WERI-Rb-1 (cell line): ENCODE data around the gene PLSCR3.
A peak's percentile ranks its signal among the peaks of the same experiment; 100 is the strongest.

Experiments
- DNase-seq: peaks from one replicate; pipeline ENCODE4 v3.0.0-alpha.2; 2020
- H3K27ac ChIP-seq: fragments of 250-450 bp; sonication (Bioruptor Pico); 2 replicates; pipeline ENCODE4 v1.5.1; 2020; ENCODE audit warnings: mild to moderate bottlenecking, moderate library complexity
- H3K27me3 ChIP-seq: fragments of 250-450 bp; sonication (Bioruptor Pico); 2 replicates; pipeline ENCODE4 v1.5.1; 2021; ENCODE audit warnings: mild to moderate bottlenecking, low read depth, moderate library complexity; ENCODE audit not compliant: insufficient read depth, severe bottlenecking
- H3K36me3 ChIP-seq: fragments of 250-450 bp; sonication (Bioruptor Pico); 2 replicates; pipeline ENCODE4 v1.5.1; 2020; ENCODE audit warnings: mild to moderate bottlenecking, moderate library complexity
- H3K4me3 ChIP-seq: 2 replicates; pipeline ENCODE4 v1.5.1; 2011; ENCODE audit warnings: low read depth, mild to moderate bottlenecking, control low read depth, low read length
- H3K9me3 ChIP-seq: fragments of 250-450 bp; sonication (Bioruptor Pico); 2 replicates; pipeline ENCODE4 v1.5.1; 2021; ENCODE audit warnings: mild to moderate bottlenecking, moderate library complexity; ENCODE audit not compliant: severe bottlenecking
- CTCF ChIP-seq: IDR thresholded peaks from 2 replicates; pipeline ENCODE4 v1.5.1; 2011; ENCODE audit warnings: low read depth, mild to moderate bottlenecking, control low read depth, inconsistent platforms, low read length

The PLSCR3 gene

GRCh38 chr17:7440113-7440833 lies 45.9 kb upstream of the PLSCR3 start:
- Histone ChIP-seq H3K4me3 (peak overlapping the region; percentile 86), H3K27me3 (peaks cover 12% of the 10 kb centered on the region), H3K36me3 (no peaks in the 10 kb centered on the region), H3K9me3 (no peaks in the 10 kb centered on the region), H3K27ac (peak overlapping the region; percentile 41)
- DNase-seq, result peak; percentile 58
- TF ChIP-seq CTCF, result no peak

GRCh38 chr17:7439462-7440112 lies 45.3 kb upstream of the PLSCR3 start, which contains the start of gene FGF11:
Gene FGF11 (plus strand): TSS chr17:7439512. CDS start chr17:7439621, 109 bp downstream.
- Histone ChIP-seq H3K36me3 (no peaks in the 10 kb centered on the region), H3K27ac (peak within 1 kb of the TSS; percentile 41), H3K9me3 (no peaks in the 10 kb centered on the region), H3K27me3 (peaks cover 12% of the 10 kb centered on the region), H3K4me3 (peak within 1 kb of the TSS; percentile 86)
- no peak for TF ChIP-seq CTCF
- no peak for DNase-seq

GRCh38 chr17:7438656-7439460 lies 44.5 kb upstream of the PLSCR3 start:
- DNase-seq, result no peak
- no peaks in the 10 kb centered on the region for H3K9me3 ChIP-seq
- peak overlapping the region; percentile 86 for H3K4me3 ChIP-seq
- TF ChIP-seq CTCF, result no peak
- no peak overlapping the region for H3K27ac ChIP-seq
- no peaks in the 10 kb centered on the region for H3K36me3 ChIP-seq
- H3K27me3 ChIP-seq, result peaks cover 12% of the 10 kb centered on the region

GRCh38 chr17:7437950-7438614 lies 43.8 kb upstream of the PLSCR3 start:
- H3K9me3 ChIP-seq, result no peaks in the 10 kb centered on the region
- no peak for TF ChIP-seq CTCF
- H3K36me3 ChIP-seq, result no peaks in the 10 kb centered on the region
- H3K27me3 ChIP-seq, result peaks cover 12% of the 10 kb centered on the region
- peak overlapping the region; percentile 47 for H3K4me3 ChIP-seq
- no peak overlapping the region; the same call in 1 of the 2 replicates for H3K27ac ChIP-seq
- DNase-seq, result peak; percentile 77

GRCh38 chr17:7437369-7437863 lies 43.1 kb upstream of the PLSCR3 start:
- no peak overlapping the region for H3K27ac ChIP-seq
- H3K27me3 ChIP-seq, result peaks cover 12% of the 10 kb centered on the region
- DNase-seq, result no peak
- TF ChIP-seq CTCF, result no peak
- no peaks in the 10 kb centered on the region for H3K36me3 ChIP-seq
- peak overlapping the region; percentile 47 for H3K4me3 ChIP-seq
- H3K9me3 ChIP-seq, result no peaks in the 10 kb centered on the region
